A673 (cell line): ENCODE measurements around the gene CACHD1.

ENCODE experiments used
- CTCF ChIP-seq: fragments of 300-800, 200-600 bp; sonication (generic); conservative IDR thresholded peaks from 2 replicates; pipeline ENCODE4 v1.5.1; 2017; ENCODE audit warnings: low read depth, mild to moderate bottlenecking, antibody characterized with exemption, low read length, moderate library complexity, mixed read lengths
- EZH2 ChIP-seq: fragments of 200-600 bp; sonication (generic); IDR thresholded peaks from 2 replicates; pipeline ENCODE4 v1.6.1; 2017; ENCODE audit warnings: borderline replicate concordance, low read depth, mild to moderate bottlenecking, mixed read lengths, antibody characterized with exemption, low read length; ENCODE audit not compliant: poor library complexity, severe bottlenecking

- TF ChIP-seq CTCF (no peak), EZH2 (no peak)
These were observed 217.9 kb downstream of the CACHD1 start for GRCh38 chr1:64687725-64688327.
